ENCODE measurements around the gene DGKE.

Gene DGKE

GRCh38 chr17:56893503-56893902 is 59.6 kb downstream of the DGKE start:
- no peak for DNase-seq

GRCh38 chr17:56894859-56895455 is 61.0 kb downstream of the DGKE start:
- no peak for DNase-seq

GRCh38 chr17:56896217-56896967 is 62.4 kb downstream of the DGKE start:
- no peak for DNase-seq

GRCh38 chr17:56896968-56897359 is 63.0 kb downstream of the DGKE start:
- DNase-seq: no peak

- DNase-seq: no peak
Measured at GRCh38 chr17:56897646-56898424, 63.9 kb downstream of the DGKE start.

- no peak for DNase-seq
Measured at GRCh38 chr17:56898874-56899273, 64.9 kb downstream of the DGKE start.

GRCh38 chr17:56899403-56899802 is 65.5 kb downstream of the DGKE start:
- no peak for DNase-seq

GRCh38 chr17:56902348-56902747 is 68.4 kb downstream of the DGKE start:
- no peak for DNase-seq

GRCh38 chr17:56903560-56903959 is 69.6 kb downstream of the DGKE start:
- no peak for DNase-seq

GRCh38 chr17:56908001-56908542 is 74.1 kb downstream of the DGKE start:
- peak; percentile 48 for DNase-seq

- no peak for DNase-seq
Measured at GRCh38 chr17:56909742-56910508, 76.0 kb downstream of the DGKE start.

- DNase-seq: no peak
Measured at GRCh38 chr17:56910509-56911235, 76.7 kb downstream of the DGKE start.

GRCh38 chr17:56912105-56912999 is 78.4 kb downstream of the DGKE start:
- DNase-seq: no peak

GRCh38 chr17:56913000-56913311 is 79.0 kb downstream of the DGKE start:
- DNase-seq: no peak

GRCh38 chr17:56913353-56913866 is 79.5 kb downstream of the DGKE start:
- no peak for DNase-seq

GRCh38 chr17:56913867-56914580 is 80.1 kb downstream of the DGKE start, which contains the start of gene TRIM25:
TSS of gene TRIM25 (minus strand) at chr17:56914049. CDS start at chr17:56913988, 61 bp downstream.
- DNase-seq: peak; percentile 90

- no peak for DNase-seq
Measured at GRCh38 chr17:56914581-56915273, 80.8 kb downstream of the DGKE start.

- DNase-seq: no peak
Measured at GRCh38 chr17:56917559-56918296, 83.8 kb downstream of the DGKE start.

- DNase-seq: no peak
Measured at GRCh38 chr17:56918916-56919315, 85.0 kb downstream of the DGKE start.
